ENCODE results near the gene ARMCX5.

Gene ARMCX5

GRCh38 chrX:102627640-102628039 is 28.3 kb downstream of the ARMCX5 start:
- CTCF ChIA-PET, result no interaction called here

GRCh38 chrX:102637561-102637960 is 38.2 kb downstream of the ARMCX5 start:
- no peaks in the 10 kb centered on the region for H3K9me3 ChIP-seq (ENCODE audit: control insufficient read depth, insufficient read depth, low read depth, low read length)
- ChIA-PET CTCF (no interaction called here), POLR2A (no interaction called here)
- H3K27ac ChIP-seq (ENCODE audit: extremely low read depth, low read depth, low read length), result no peak overlapping the region
- H3K4me3 ChIP-seq (ENCODE audit: low read depth, low read length), result no peak overlapping the region
- H3K36me3 ChIP-seq (ENCODE audit: control insufficient read depth in 2 of 2, insufficient read depth in 1 of 2, low read length in 2 of 2), result peaks cover 0 to 2% of the 10 kb centered on the region in 2 experiments; a peak in 1 of 3 replicates
- TF ChIP-seq ZNF146 (tag by site-specific recombination; IDR thresholded peaks at IDR 0.05), result peak; percentile 53; the same call in 1 of the 2 replicates
- no peak for TF ChIP-seq ZNF248 (tag by site-specific recombination; IDR thresholded peaks at IDR 0.05)
- TF ChIP-seq KLF9 (tag by site-specific recombination; IDR thresholded peaks at IDR 0.05; ENCODE audit: low read depth), result no peak
- no peaks in the 10 kb centered on the region for H3K4me1 ChIP-seq (ENCODE audit: control insufficient read depth, insufficient read depth, low read length)

More at GRCh38 chrX:102627640-102628039, 28.3 kb downstream of the ARMCX5 start:
- H3K4me3 ChIP-seq (ENCODE audit: low read depth, low read length), result no peak overlapping the region
- POLR2A ChIA-PET, result interaction anchor here (1.0 kb wide), 1 partner anchor 28 kb away, joined by 3 read pairs; the partner anchor contains the start of gene ARMCX5
- no peaks in the 10 kb centered on the region for H3K4me1 ChIP-seq (ENCODE audit: control insufficient read depth, insufficient read depth, low read length)
- H3K36me3 ChIP-seq (ENCODE audit: control insufficient read depth in 2 of 2, insufficient read depth in 1 of 2, low read length in 2 of 2), result no peaks in the 10 kb centered on the region
- no peaks in the 10 kb centered on the region for H3K9me3 ChIP-seq (ENCODE audit: control insufficient read depth, insufficient read depth, low read depth, low read length)
- no peak overlapping the region for H3K27ac ChIP-seq (ENCODE audit: extremely low read depth, low read depth, low read length)
- TF ChIP-seq ZBTB17 (tag by site-specific recombination; IDR thresholded peaks at IDR 0.05) (no peak), ZNF626 (tag by site-specific recombination; IDR thresholded peaks at IDR 0.05) (no peak), ZNF514 (tag by site-specific recombination; IDR thresholded peaks at IDR 0.05) (no peak), ZNF76 (tag by site-specific recombination; IDR thresholded peaks at IDR 0.05; ENCODE audit: borderline replicate concordance, low read depth) (no peak)

GRCh38 chrX:102650903-102651241 is 51.6 kb downstream of the ARMCX5 start:
- no peak for TF ChIP-seq ZNF514 (tag by site-specific recombination; IDR thresholded peaks at IDR 0.05)
- TF ChIP-seq SCRT2 (tag by site-specific recombination; IDR thresholded peaks at IDR 0.05), result no peak
- no peak for TF ChIP-seq ZNF362 (tag by site-specific recombination; IDR thresholded peaks at IDR 0.05)
- TF ChIP-seq ZNF23 (tag by site-specific recombination; IDR thresholded peaks at IDR 0.05; ENCODE audit: borderline replicate concordance), result no peak
- TF ChIP-seq ZNF513 (tag by site-specific recombination; IDR thresholded peaks at IDR 0.05), result no peak
- TF ChIP-seq ZNF302 (tag by site-specific recombination; IDR thresholded peaks at IDR 0.05; ENCODE audit: low read depth), result no peak
- no peak for TF ChIP-seq ZNF623 (tag by site-specific recombination; IDR thresholded peaks at IDR 0.05)
- no peak for TF ChIP-seq ZNF311 (tag by site-specific recombination; IDR thresholded peaks at IDR 0.05; ENCODE audit: borderline replicate concordance)
- TF ChIP-seq ZNF48 (tag by site-specific recombination; IDR thresholded peaks at IDR 0.05), result no peak
- no peak for TF ChIP-seq KLF17 (tag by site-specific recombination; IDR thresholded peaks at IDR 0.05)
- TF ChIP-seq ZNF416 (tag by site-specific recombination; IDR thresholded peaks at IDR 0.05), result no peak
- TF ChIP-seq ZSCAN23 (tag by site-specific recombination; IDR thresholded peaks at IDR 0.05), result no peak
- no peak for TF ChIP-seq ZNF629 (tag by site-specific recombination; IDR thresholded peaks at IDR 0.05)
- TF ChIP-seq ZSCAN30 (tag by site-specific recombination; IDR thresholded peaks at IDR 0.05), result no peak
- no peak for TF ChIP-seq ZNF148 (tag by site-specific recombination; IDR thresholded peaks at IDR 0.05; ENCODE audit: borderline replicate concordance)
- ChIA-PET CTCF (no interaction called here), POLR2A (no interaction called here)
- H3K9me3 ChIP-seq (ENCODE audit: control insufficient read depth, insufficient read depth, low read depth, low read length), result no peaks in the 10 kb centered on the region
- no peaks in the 10 kb centered on the region for H3K4me1 ChIP-seq (ENCODE audit: control insufficient read depth, insufficient read depth, low read length)
- H3K36me3 ChIP-seq (ENCODE audit: control insufficient read depth in 2 of 2, insufficient read depth in 1 of 2, low read length in 2 of 2), result no peaks in the 10 kb centered on the region
- no peak overlapping the region for H3K27ac ChIP-seq (ENCODE audit: extremely low read depth, low read depth, low read length)
- H3K4me3 ChIP-seq (ENCODE audit: low read depth, low read length), result peak overlapping the region; percentile 38
